ENCODE results near the gene QPCT.
A peak's percentile ranks its signal among the peaks of the same experiment; 100 is the strongest.
"Not testable (repeated sequence)": the region's sequence is repeated elsewhere in the genome, so short reads cannot be mapped to it uniquely, and the experiment has no call there.

The QPCT gene

GRCh38 chr2:37344453-37345361, at the start of gene QPCT:
QPCT (plus strand) TSS chr2:37344630; CDS start chr2:37344732, 102 bp downstream.
- DNase-seq (ENCODE audit: low read depth in 2 of 2): no peak

- not testable (repeated sequence) for DNase-seq (ENCODE audit: low read depth in 2 of 2)
Observed at GRCh38 chr2:37294858-37295257, 49.6 kb upstream of the QPCT start.

GRCh38 chr2:37295469-37296073, 48.9 kb upstream of the QPCT start:
- DNase-seq (ENCODE audit: low read depth in 2 of 2): no peak

- DNase-seq (ENCODE audit: low read depth in 2 of 2): no peak
Observed at GRCh38 chr2:37297632-37298031, 46.8 kb upstream of the QPCT start.

GRCh38 chr2:37300146-37300545, 44.3 kb upstream of the QPCT start:
- DNase-seq (ENCODE audit: low read depth in 2 of 2): no peak

- no peak for DNase-seq (ENCODE audit: low read depth in 2 of 2)
Observed at GRCh38 chr2:37300578-37300977, 43.9 kb upstream of the QPCT start.

- DNase-seq (ENCODE audit: low read depth in 2 of 2): no peak
Observed at GRCh38 chr2:37301408-37301807, 43.0 kb upstream of the QPCT start.

GRCh38 chr2:37302701-37303252, 41.7 kb upstream of the QPCT start:
- DNase-seq (ENCODE audit: low read depth in 2 of 2): no peak

- DNase-seq (ENCODE audit: low read depth in 2 of 2): no peak
Observed at GRCh38 chr2:37306024-37306423, 38.4 kb upstream of the QPCT start.

- no peak for DNase-seq (ENCODE audit: low read depth in 2 of 2)
Observed at GRCh38 chr2:37307500-37307899, 36.9 kb upstream of the QPCT start.

- DNase-seq (ENCODE audit: low read depth in 2 of 2): no peak
Observed at GRCh38 chr2:37315364-37315763, 29.1 kb upstream of the QPCT start.

- DNase-seq (ENCODE audit: low read depth in 2 of 2): no peak
Observed at GRCh38 chr2:37316181-37316580, 28.2 kb upstream of the QPCT start.

- no peak for DNase-seq (ENCODE audit: low read depth in 2 of 2)
Observed at GRCh38 chr2:37317746-37318145, 26.7 kb upstream of the QPCT start.

GRCh38 chr2:37318401-37318800, 26.0 kb upstream of the QPCT start:
- DNase-seq (ENCODE audit: low read depth in 2 of 2): no peak

- no peak for DNase-seq (ENCODE audit: low read depth in 2 of 2)
Observed at GRCh38 chr2:37319754-37320609, 24.4 kb upstream of the QPCT start.

- DNase-seq (ENCODE audit: low read depth in 2 of 2): no peak
Observed at GRCh38 chr2:37321029-37321682, 23.3 kb upstream of the QPCT start.

GRCh38 chr2:37322368-37322767, 22.1 kb upstream of the QPCT start:
- DNase-seq (ENCODE audit: low read depth in 2 of 2): no peak

- no peak for DNase-seq (ENCODE audit: low read depth in 2 of 2)
Observed at GRCh38 chr2:37323176-37323780, 21.2 kb upstream of the QPCT start.

GRCh38 chr2:37323781-37324535, 20.5 kb upstream of the QPCT start:
- peak in 1 of 2 donors; percentile 13 for DNase-seq (ENCODE audit: low read depth in 2 of 2)

GRCh38 chr2:37324536-37324785, 20.0 kb upstream of the QPCT start:
- no peak for DNase-seq (ENCODE audit: low read depth in 2 of 2)

Measured in stimulated activated CD4-positive, alpha-beta T cell treated with anti-CD3 and anti-CD28 coated beads, Interleukin-4, amount 100 ng/mL, for 48 hours (primary cell).